AG04450 (cell line): ENCODE data around the gene PAQR6. TPM values are rescaled to one million over a fixed set of nuclear protein-coding genes. Genes with fewer than 3 reads are reported as not detected.
"Not testable (repeated sequence)": the region's sequence is repeated elsewhere in the genome, so short reads cannot be mapped to it uniquely, and the experiment has no call there.

Experiments used
- CTCF ChIA-PET: fragments of 300-600, 350-600 bp; formaldehyde crosslinking; extraction: SDS; loops from one replicate; lab custom pipeline; 2022; ENCODE audit warnings: antibody characterized with exemption, inconsistent platforms; lab: Charles Lee
- POLR2A ChIA-PET: fragments of 350-600 bp; formaldehyde crosslinking; extraction: SDS; loops from one replicate; lab custom pipeline; 2021; ENCODE audit warnings: antibody characterized with exemption, inconsistent platforms; lab: Yijun Ruan, JAX
- DNase-seq: peaks from one replicate; pipeline ENCODE4 v3.0.0-alpha.2; 2011; ENCODE audit warnings: low read depth, low spot score
- H3K27ac ChIP-seq: one replicate; pipeline ENCODE4 v1.5.1; 2012; ENCODE audit warnings: low read depth, low read length, control low read depth
- H3K27me3 ChIP-seq: one replicate; pipeline ENCODE4 v1.6.0; 2012; ENCODE audit warnings: low read length; ENCODE audit not compliant: control insufficient read depth, insufficient read depth
- H3K4me3 ChIP-seq: 2 replicates; pipeline ENCODE4 v1.5.1; 2011; ENCODE audit warnings: mild to moderate bottlenecking, low read depth, low read length, control low read depth
- H3K9me3 ChIP-seq: 2 replicates; pipeline ENCODE4 v1.5.1; 2012; ENCODE audit warnings: low read length; ENCODE audit not compliant: control insufficient read depth, insufficient read depth
- polyA plus RNA-seq: library from polyadenylated mRNA; depleted of rRNA; stranded (reverse); fragments of >200 nt; gene quantifications from 2 replicates; pipeline ENCODE4 v1.2.3, GENCODE V29; 2011
- TF ChIP-seq, protein P1 (sequence below): IDR thresholded peaks from 2 replicates; pipeline ENCODE4 v1.5.1; 2011; ENCODE audit warnings: low read depth, low read length, control low read depth, inconsistent platforms

PAQR6 gene
- polyA plus RNA-seq, 1 experiment: 0.26 TPM

DNA sequence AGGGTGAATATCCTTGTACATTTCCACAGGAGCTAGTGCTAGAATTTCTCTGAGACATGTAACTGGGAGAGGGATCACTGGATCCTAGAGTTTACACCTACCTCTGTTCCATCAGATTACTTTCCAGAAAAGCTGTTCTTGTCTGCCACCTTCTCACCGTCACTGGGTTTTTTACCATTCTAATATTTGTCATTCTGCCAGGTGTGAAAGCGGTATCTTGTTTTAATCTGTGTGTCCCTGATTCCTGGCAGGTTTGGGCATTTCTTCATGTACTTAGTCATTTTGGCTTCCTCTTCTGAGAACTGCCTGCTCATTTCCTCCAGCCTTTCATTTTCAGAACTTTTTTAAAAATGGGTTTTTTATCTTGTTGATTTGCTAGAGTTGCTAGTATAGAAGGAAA, 30.0 kb downstream of the PAQR6 start:
- CTCF ChIA-PET: interaction anchor here (0.8 kb wide), 1 partner anchor 70 kb away, joined by 3 read pairs; no protein-coding TSS in a partner anchor
- no peak overlapping the region for H3K4me3 ChIP-seq
- H3K27ac ChIP-seq: peak overlapping the region; percentile 47
- TF ChIP-seq, protein P1, sequence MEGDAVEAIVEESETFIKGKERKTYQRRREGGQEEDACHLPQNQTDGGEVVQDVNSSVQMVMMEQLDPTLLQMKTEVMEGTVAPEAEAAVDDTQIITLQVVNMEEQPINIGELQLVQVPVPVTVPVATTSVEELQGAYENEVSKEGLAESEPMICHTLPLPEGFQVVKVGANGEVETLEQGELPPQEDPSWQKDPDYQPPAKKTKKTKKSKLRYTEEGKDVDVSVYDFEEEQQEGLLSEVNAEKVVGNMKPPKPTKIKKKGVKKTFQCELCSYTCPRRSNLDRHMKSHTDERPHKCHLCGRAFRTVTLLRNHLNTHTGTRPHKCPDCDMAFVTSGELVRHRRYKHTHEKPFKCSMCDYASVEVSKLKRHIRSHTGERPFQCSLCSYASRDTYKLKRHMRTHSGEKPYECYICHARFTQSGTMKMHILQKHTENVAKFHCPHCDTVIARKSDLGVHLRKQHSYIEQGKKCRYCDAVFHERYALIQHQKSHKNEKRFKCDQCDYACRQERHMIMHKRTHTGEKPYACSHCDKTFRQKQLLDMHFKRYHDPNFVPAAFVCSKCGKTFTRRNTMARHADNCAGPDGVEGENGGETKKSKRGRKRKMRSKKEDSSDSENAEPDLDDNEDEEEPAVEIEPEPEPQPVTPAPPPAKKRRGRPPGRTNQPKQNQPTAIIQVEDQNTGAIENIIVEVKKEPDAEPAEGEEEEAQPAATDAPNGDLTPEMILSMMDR: no peak
- no peaks in the 10 kb centered on the region; the same call in 1 of the 2 replicates for H3K9me3 ChIP-seq
- no peak for DNase-seq
- POLR2A ChIA-PET: no interaction called here
- H3K27me3 ChIP-seq: no peaks in the 10 kb centered on the region

DNA sequence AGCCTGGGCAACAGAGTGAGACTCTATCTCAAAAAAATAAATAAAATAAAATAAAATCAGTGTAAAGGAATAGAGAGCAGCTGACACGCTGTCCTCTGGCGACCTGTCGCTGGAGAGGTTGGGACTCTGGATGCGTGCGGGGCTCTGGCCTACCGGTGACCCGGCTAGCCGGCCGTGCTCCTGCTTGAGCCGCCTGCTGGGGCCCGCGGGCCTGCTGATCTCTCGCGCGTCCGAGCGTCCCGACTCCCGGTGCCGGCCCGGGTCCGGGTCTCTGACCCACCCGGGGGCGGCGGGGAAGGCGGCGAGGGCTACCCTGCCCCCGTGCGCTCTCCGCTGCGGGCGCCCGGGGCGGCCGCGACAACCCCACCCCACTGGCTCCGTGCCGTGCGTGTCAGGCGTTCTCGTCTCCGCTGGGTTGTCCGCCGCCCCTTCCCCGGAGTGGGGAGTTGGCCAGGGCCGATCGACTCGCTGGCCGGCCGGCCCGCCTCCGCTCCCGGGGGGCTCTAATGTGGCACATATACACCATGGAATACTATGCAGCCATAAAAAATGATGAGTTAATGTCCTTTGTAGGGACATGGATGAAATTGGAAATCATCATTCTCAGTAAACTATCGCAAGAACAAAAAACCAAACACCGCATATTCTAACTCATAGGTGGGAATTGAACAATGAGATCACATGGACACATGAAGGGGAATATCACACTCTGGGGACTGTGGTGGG, 31.3 kb downstream of the PAQR6 start:
- CTCF ChIA-PET: interaction anchor here (5.1 kb wide), 1 partner anchor 9 kb away, joined by 37 read pairs; no protein-coding TSS in a partner anchor
- not testable (repeated sequence) for H3K27ac ChIP-seq

DNA sequence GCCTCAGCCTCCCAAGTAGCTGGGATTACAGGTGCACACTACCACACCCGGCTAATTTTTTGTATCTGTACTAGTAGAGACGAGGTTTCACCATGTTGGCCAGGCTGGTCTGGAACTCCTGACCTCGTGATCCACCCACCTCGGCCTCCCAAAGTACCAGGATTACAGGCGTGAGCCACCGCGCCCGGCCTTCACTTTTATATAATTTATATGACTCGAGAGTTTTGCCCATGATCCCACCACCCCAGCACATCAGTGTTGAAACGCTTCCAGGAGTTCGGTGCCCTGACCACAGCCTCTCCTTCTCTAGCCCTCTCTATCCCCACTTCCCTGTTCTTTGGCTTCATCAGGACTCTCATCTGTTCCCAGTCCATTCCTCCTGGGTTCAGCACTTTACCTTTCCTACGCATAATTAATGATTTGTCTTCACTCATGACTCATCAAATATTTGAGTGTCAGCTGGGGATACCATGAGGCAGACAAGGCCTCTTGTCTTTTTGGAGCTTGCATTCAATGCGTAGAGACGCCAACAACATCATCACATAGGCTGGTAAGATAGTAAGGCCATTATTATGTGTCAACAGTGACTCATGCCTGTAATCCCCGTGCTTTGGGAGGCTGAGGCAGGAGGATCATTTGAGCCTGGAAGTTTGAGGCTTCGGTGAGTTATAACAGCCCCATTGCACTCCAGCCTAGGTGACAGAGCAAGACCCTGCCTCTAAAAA, 33.7 kb downstream of the PAQR6 start:
- H3K9me3 ChIP-seq: no peaks in the 10 kb centered on the region; the same call in 1 of the 2 replicates
- H3K27me3 ChIP-seq: no peaks in the 10 kb centered on the region
- ChIA-PET POLR2A (interaction anchor here (1.5 to 1.7 kb wide), 2 partner anchors 20 to 66 kb away, joined by 11 to 18 read pairs; partner anchors contain the start of gene SLC25A44), CTCF (interaction anchor here (1.3 to 5.1 kb wide), 3 partner anchors 11 to 118 kb away, joined by 3 to 37 read pairs (median 5); no protein-coding TSS in a partner anchor)
- DNase-seq: no peak
- no peak overlapping the region for H3K27ac ChIP-seq
- H3K4me3 ChIP-seq: peak overlapping the region; percentile 96
- TF ChIP-seq, protein P1: no peak

More for the DNA sequence above, 31.3 kb downstream of the PAQR6 start:
- POLR2A ChIA-PET, H3K4me3 ChIP-seq, H3K27me3 ChIP-seq, DNase-seq, H3K9me3 ChIP-seq: not testable (repeated sequence)

DNA sequence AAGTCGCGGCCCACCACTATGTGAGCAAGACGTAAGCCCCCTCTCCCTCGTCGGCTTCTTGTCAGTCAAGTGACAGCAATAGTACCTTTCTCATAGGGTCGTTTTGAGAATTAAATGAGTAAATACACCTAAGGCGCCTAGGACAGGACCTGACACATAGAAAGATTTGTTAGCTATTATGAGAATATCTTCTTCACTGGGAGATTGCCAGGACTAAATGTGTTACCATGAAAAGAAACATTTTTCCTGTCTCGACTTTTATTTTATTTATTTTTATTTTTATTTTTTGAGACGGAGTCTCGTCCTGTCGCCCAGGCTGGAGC, 34.3 kb downstream of the PAQR6 start:
- POLR2A ChIA-PET: interaction anchor here (0.8 to 1.7 kb wide), 11 partner anchors 10 to 90 kb away, joined by 3 to 18 read pairs (median 5); partner anchors contain the start of genes SLC25A44 and SMG5
- TF ChIP-seq, protein P1: no peak
- H3K27me3 ChIP-seq: no peaks in the 10 kb centered on the region
- CTCF ChIA-PET: interaction anchor here (0.8 to 5.1 kb wide), 4 partner anchors 12 to 117 kb away, joined by 3 to 37 read pairs (median 5); no protein-coding TSS in a partner anchor
- H3K9me3 ChIP-seq: no peaks in the 10 kb centered on the region; the same call in 1 of the 2 replicates
- H3K4me3 ChIP-seq: peak overlapping the region; percentile 96
- H3K27ac ChIP-seq: peak overlapping the region; percentile 96
- no peak for DNase-seq

DNA sequence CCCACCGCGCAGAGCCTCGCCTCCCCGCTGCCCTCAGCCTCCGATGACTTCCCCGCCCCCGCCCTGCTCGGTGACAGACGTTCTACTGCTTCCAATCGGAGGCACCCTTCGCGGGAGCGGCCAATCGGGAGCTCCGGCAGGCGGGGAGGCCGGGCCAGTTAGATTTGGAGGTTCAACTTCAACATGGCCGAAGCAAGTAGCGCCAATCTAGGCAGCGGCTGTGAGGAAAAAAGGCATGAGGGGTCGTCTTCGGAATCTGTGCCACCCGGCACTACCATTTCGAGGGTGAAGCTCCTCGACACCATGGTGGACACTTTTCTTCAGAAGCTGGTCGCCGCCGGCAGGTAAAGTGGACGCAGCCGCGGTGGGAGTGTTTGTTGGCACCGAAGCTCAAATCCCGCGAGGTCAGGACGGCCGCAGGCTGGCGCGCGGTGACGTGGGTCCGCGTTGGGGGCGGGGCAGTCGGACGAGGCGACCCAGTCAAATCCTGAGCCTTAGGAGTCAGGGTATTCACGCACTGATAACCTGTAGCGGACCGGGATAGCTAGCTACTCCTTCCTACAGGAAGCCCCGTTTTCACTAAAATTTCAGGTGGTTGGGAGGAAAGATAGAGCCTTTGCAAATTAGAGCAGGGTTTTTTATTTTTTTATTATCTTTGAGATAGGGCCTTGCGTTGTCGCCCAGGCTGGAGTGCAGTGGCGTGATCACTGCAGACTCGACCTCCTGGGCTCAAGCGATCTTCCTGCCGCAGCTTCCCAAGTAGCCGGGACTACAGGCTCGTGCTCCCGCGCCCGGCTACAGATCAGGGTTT, 34.8 kb downstream of the PAQR6 start, which contains the start of gene PMF1:
TSS of gene PMF1 (plus strand) at position 175 of the 811 bp plus-strand sequence. CDS start at position 184, 9 bp downstream.
- ChIA-PET CTCF (interaction anchor here (0.8 to 5.1 kb wide), 6 partner anchors 12 to 117 kb away, joined by 3 to 37 read pairs (median 5); partner anchors contain the start of gene SLC25A44), POLR2A (interaction anchor here (0.7 to 1.7 kb wide), 16 partner anchors 9 to 288 kb away, joined by 3 to 18 read pairs (median 4); partner anchors contain the start of genes LMNA, MEF2D, SLC25A44 and SMG5)
- TF ChIP-seq, protein P1: no peak

More for the DNA sequence above, 34.8 kb downstream of the PAQR6 start, which contains the start of gene PMF1:
- H3K27ac ChIP-seq: peak within 1 kb of the TSS; percentile 96
- H3K4me3 ChIP-seq: peak within 1 kb of the TSS; percentile 96
- no peaks in the 10 kb centered on the region for H3K27me3 ChIP-seq
- DNase-seq: peak; percentile 83
- no peaks in the 10 kb centered on the region; the same call in 1 of the 2 replicates for H3K9me3 ChIP-seq
